Activated T-cell treated with anti-CD3 and anti-CD28 coated beads, Interleukin-2, amount 50 U/mL, for 72 hours (primary cell): ENCODE results near the gene CNKSR3. TPM values are rescaled to one million over a fixed set of nuclear protein-coding genes. Genes with fewer than 3 reads are reported as not detected.

Experiments
- ATAC-seq, 2 donors: fragments of 150-1000 bp; cut with Tn5 transposase; replicated peaks in 1 of 2; 2 replicates each; pipeline ENCODE4 v1.10.0; 2021; ENCODE audit warnings: moderate library complexity in 2 of 2, mild to moderate bottlenecking in 1 of 2
- DNase-seq, 2 donors: peaks; one replicate each; pipeline ENCODE4 v3.0.0; 2021 to 2022; ENCODE audit warnings: mixed read lengths in 1 of 2
- H3K27ac Mint-ChIP-seq: one replicate; pipeline ENCODE4 v1.8.0; 2022; ENCODE audit warnings: mild to moderate bottlenecking, moderate library complexity, mixed read lengths
- H3K27me3 Mint-ChIP-seq: one replicate; pipeline ENCODE4 v1.8.0; 2022; ENCODE audit warnings: low read depth, mixed read lengths
- H3K36me3 Mint-ChIP-seq, 2 donors: one replicate each; pipeline ENCODE4 v1.8.0; 2022; ENCODE audit warnings: mixed read lengths in 2 of 2, mild to moderate bottlenecking in 1 of 2; ENCODE audit not compliant: insufficient read depth in 2 of 2
- H3K4me1 Mint-ChIP-seq: one replicate; pipeline ENCODE4 v1.8.0; 2022; ENCODE audit warnings: low read depth, mixed read lengths
- H3K4me3 Mint-ChIP-seq, 2 donors: one replicate each; pipeline ENCODE4 v1.8.0; 2022; ENCODE audit warnings: mild to moderate bottlenecking in 2 of 2, mixed read lengths in 2 of 2, moderate library complexity in 2 of 2
- H3K9me3 Mint-ChIP-seq, 2 donors: one replicate each; pipeline ENCODE4 v1.8.0; 2022; ENCODE audit warnings: mixed read lengths in 2 of 2
- total RNA-seq, 2 donors: library from RNA; stranded (reverse); gene quantifications; one replicate each; pipeline ENCODE4 v1.2.3, GENCODE V29; 2022

The CNKSR3 gene
- total RNA-seq, 2 donors from 2014 or later = 0.07 to 0.12 TPM

DNA sequence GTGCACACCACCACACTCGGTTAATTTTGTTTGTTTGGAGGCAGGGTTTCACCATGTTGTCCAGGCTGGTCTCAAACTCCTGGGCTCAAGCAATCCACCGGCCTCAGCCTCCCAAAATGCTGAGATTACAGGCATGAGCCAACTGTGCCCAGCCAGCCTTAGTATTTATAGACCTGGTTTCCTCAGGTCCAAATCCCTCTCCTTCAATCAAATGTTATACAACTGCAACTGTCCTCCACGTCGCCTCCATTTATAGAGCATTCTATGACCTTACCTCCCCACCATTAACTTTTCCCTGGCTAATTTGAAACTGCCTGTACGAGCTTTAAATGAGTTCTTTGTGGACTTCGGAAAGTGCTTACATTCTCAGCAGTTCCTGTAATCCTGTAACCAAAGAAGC lies 114.6 kb downstream of the CNKSR3 start:
- Mint-ChIP-seq H3K27me3 (peaks cover 16% of the 10 kb centered on the region), H3K4me1 (peaks cover 8% of the 10 kb centered on the region), H3K4me3 (no peak overlapping the region), H3K36me3 (no peaks in the 10 kb centered on the region), H3K27ac (no peak overlapping the region), H3K9me3 (no peaks in the 10 kb centered on the region)
- ATAC-seq (no peak), DNase-seq (no peak)

GRCh38 chr6:154395316-154395715 lies 115.2 kb downstream of the CNKSR3 start:
- Mint-ChIP-seq H3K9me3 (no peaks in the 10 kb centered on the region), H3K36me3 (no peaks in the 10 kb centered on the region), H3K27ac (no peak overlapping the region), H3K27me3 (peaks cover 16% of the 10 kb centered on the region), H3K4me1 (peaks cover 8% of the 10 kb centered on the region), H3K4me3 (no peak overlapping the region)
- ATAC-seq (no peak), DNase-seq (no peak)

GRCh38 chr6:154394571-154394970 lies 115.9 kb downstream of the CNKSR3 start:
- DNase-seq = no peak
- Mint-ChIP-seq H3K27me3 (peaks cover 16% of the 10 kb centered on the region), H3K27ac (no peak overlapping the region), H3K4me3 (no peak overlapping the region), H3K4me1 (peaks cover 8% of the 10 kb centered on the region), H3K9me3 (no peaks in the 10 kb centered on the region), H3K36me3 (no peaks in the 10 kb centered on the region)
- no peak for ATAC-seq

- peaks cover 20% of the 10 kb centered on the region for H3K27me3 Mint-ChIP-seq
- peak; percentile 27 to 47 for ATAC-seq
- H3K9me3 Mint-ChIP-seq = peaks cover 0 to 4% of the 10 kb centered on the region in 2 donors
- no peak for DNase-seq
- peaks cover 4% of the 10 kb centered on the region for H3K4me1 Mint-ChIP-seq
- H3K4me3 Mint-ChIP-seq = no peak overlapping the region
- no peak overlapping the region for H3K27ac Mint-ChIP-seq
- H3K36me3 Mint-ChIP-seq = no peaks in the 10 kb centered on the region
These were observed 120.5 kb downstream of the CNKSR3 start for GRCh38 chr6:154390034-154390433.

DNA sequence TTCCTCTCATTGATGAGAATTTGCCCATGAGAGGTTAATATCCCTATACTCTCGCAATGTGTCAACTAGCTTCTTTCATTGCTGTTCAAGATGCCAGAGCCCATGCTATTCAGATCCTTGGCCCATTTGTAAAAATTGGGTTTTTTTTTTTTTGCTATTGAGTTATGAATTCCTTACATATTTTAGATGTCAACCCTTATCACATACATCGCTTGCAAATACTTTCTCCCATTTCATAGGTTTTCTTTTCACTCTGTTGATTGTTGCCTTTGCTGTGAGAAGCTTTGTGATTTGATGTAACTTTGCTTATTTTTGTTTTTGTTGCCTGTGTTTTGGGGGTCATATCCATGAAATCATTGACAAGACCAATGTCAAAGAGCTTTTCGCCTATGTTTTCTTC lies 121.7 kb downstream of the CNKSR3 start:
- no peaks in the 10 kb centered on the region for H3K4me1 Mint-ChIP-seq
- no peak for DNase-seq
- H3K27ac Mint-ChIP-seq = no peak overlapping the region
- H3K27me3 Mint-ChIP-seq = peaks cover 21% of the 10 kb centered on the region
- peaks cover 0 to 4% of the 10 kb centered on the region in 2 donors for H3K9me3 Mint-ChIP-seq
- no peak overlapping the region for H3K4me3 Mint-ChIP-seq
- no peaks in the 10 kb centered on the region for H3K36me3 Mint-ChIP-seq
- ATAC-seq = no peak

DNA sequence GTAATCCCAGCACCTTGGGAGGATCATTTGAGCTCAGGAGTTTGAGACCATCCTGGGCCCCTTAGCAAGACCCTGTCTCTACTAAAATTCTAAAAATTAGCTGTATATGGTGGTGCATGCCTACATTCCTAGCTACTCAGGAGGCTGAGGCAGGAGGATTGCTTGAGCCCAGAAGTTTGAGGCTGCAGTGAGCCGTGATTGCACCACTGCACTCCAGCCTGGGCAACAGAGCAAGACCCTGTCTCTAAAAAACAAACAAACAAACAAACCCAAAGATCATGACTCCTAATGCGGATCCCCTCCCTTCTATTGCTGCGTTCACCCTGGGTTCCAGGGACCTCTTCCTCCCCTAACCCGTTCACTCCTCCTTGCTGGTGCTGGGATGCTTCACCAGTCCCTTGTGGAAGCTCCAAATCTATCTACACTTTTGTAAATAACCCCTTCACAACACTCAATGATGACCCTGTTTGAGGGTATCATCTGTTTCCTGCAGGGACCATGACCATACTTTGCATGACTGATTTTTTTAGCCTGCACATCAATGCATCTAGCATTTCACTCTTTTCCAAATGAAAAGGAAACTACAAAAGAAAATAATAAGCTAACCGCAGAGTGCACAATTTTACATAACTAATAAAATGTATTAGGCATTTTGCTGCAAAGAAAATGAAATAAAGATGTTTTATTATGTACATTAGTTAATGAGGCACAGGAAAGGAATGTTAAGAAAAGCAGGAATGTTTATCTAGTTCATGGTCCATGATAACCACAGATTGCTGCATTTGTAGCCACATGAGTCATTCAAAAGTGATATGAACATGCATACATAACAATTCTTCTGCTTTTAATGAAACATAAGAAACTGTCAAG lies 123.4 kb downstream of the CNKSR3 start:
- no peak overlapping the region for H3K4me3 Mint-ChIP-seq
- H3K9me3 Mint-ChIP-seq = peaks cover 1 to 4% of the 10 kb centered on the region in 2 donors
- H3K27me3 Mint-ChIP-seq = peaks cover 28% of the 10 kb centered on the region
- ATAC-seq = no peak
- no peaks in the 10 kb centered on the region for H3K4me1 Mint-ChIP-seq
- no peaks in the 10 kb centered on the region for H3K36me3 Mint-ChIP-seq
- no peak overlapping the region for H3K27ac Mint-ChIP-seq
- no peak for DNase-seq

GRCh38 chr6:154384191-154384590 lies 126.3 kb downstream of the CNKSR3 start:
- DNase-seq (no peak), ATAC-seq (no peak)
- Mint-ChIP-seq H3K27me3 (peaks cover 19% of the 10 kb centered on the region), H3K9me3 (peaks cover under 1 to 1% of the 10 kb centered on the region in 2 donors), H3K27ac (no peak overlapping the region), H3K4me1 (no peaks in the 10 kb centered on the region), H3K36me3 (no peaks in the 10 kb centered on the region), H3K4me3 (no peak overlapping the region)

GRCh38 chr6:154383273-154383672 lies 127.2 kb downstream of the CNKSR3 start:
- DNase-seq (no peak), ATAC-seq (no peak)
- no peak overlapping the region for H3K27ac Mint-ChIP-seq
- H3K9me3 Mint-ChIP-seq = peaks cover 0 to 1% of the 10 kb centered on the region in 2 donors
- H3K27me3 Mint-ChIP-seq = peaks cover 19% of the 10 kb centered on the region
- no peak overlapping the region for H3K4me3 Mint-ChIP-seq
- no peaks in the 10 kb centered on the region for H3K36me3 Mint-ChIP-seq
- H3K4me1 Mint-ChIP-seq = no peaks in the 10 kb centered on the region

GRCh38 chr6:154382740-154383139 lies 127.7 kb downstream of the CNKSR3 start:
- H3K4me1 Mint-ChIP-seq = no peaks in the 10 kb centered on the region
- no peak for DNase-seq
- H3K27ac Mint-ChIP-seq = no peak overlapping the region
- H3K36me3 Mint-ChIP-seq = no peaks in the 10 kb centered on the region
- H3K27me3 Mint-ChIP-seq = peaks cover 19% of the 10 kb centered on the region
- H3K4me3 Mint-ChIP-seq = no peak overlapping the region
- ATAC-seq = no peak
- peaks cover 0 to 1% of the 10 kb centered on the region in 2 donors for H3K9me3 Mint-ChIP-seq

DNA sequence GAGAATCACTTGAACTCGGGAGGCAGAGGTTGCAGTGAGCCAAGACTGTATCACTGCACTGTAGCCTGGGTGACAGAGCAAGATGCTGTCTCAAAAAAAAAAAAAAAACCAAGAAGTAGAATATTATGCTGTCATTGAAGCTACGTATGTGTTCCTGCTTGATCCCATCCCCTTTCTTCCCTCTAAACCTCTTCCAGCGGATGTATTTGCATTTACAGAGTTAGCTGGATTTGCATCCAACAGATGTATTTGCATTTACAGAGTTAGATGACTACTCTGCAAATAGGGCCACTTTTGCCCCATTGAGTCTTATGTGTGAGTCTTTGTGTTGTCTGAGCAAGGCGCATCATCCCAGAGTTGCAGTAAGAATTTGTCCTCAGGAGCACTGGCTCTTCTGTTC lies 128.9 kb downstream of the CNKSR3 start:
- no peak for ATAC-seq
- Mint-ChIP-seq H3K4me1 (no peaks in the 10 kb centered on the region), H3K27me3 (peaks cover 19% of the 10 kb centered on the region), H3K27ac (no peak overlapping the region), H3K4me3 (no peak overlapping the region), H3K9me3 (peaks cover 0 to 1% of the 10 kb centered on the region in 2 donors), H3K36me3 (no peaks in the 10 kb centered on the region)
- no peak for DNase-seq

- peaks cover 0 to 1% of the 10 kb centered on the region in 2 donors for H3K9me3 Mint-ChIP-seq
- DNase-seq (no peak), ATAC-seq (no peak)
- no peaks in the 10 kb centered on the region for H3K36me3 Mint-ChIP-seq
- no peak overlapping the region for H3K4me3 Mint-ChIP-seq
- peaks cover 15% of the 10 kb centered on the region for H3K27me3 Mint-ChIP-seq
- no peak overlapping the region for H3K27ac Mint-ChIP-seq
- H3K4me1 Mint-ChIP-seq = no peaks in the 10 kb centered on the region
These were observed 129.7 kb downstream of the CNKSR3 start for GRCh38 chr6:154380741-154381140.

- Mint-ChIP-seq H3K27ac (no peak overlapping the region), H3K4me1 (no peaks in the 10 kb centered on the region), H3K9me3 (peaks cover 0 to 1% of the 10 kb centered on the region in 2 donors), H3K4me3 (no peak overlapping the region), H3K27me3 (peaks cover 7% of the 10 kb centered on the region), H3K36me3 (no peaks in the 10 kb centered on the region)
- ATAC-seq (no peak), DNase-seq (no peak)
These were observed 130.9 kb downstream of the CNKSR3 start for GRCh38 chr6:154379585-154379984.

DNA sequence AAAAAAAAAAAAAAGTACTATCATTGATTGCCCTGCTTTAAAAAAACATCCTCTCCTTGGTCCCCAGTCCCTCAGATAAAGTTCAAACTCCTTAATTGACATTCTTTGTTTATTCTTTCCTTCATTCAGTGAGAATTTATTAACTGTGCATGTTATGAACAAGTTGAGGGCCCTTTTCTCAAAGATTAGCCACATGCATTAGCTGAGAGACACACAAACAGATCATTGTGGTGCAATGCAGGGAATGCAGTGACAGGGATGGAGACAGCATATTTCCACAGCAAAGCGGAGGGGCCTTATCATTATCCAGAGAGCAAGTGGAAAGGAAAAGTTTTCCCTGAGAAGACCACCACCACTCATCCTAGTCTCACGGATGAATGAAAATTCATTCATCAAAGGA lies 132.0 kb downstream of the CNKSR3 start:
- ATAC-seq (no peak), DNase-seq (no peak)
- Mint-ChIP-seq H3K9me3 (peaks cover 0 to 1% of the 10 kb centered on the region in 2 donors), H3K27me3 (peaks cover 7% of the 10 kb centered on the region), H3K4me3 (no peak overlapping the region), H3K36me3 (no peaks in the 10 kb centered on the region), H3K27ac (no peak overlapping the region), H3K4me1 (no peaks in the 10 kb centered on the region)

DNA sequence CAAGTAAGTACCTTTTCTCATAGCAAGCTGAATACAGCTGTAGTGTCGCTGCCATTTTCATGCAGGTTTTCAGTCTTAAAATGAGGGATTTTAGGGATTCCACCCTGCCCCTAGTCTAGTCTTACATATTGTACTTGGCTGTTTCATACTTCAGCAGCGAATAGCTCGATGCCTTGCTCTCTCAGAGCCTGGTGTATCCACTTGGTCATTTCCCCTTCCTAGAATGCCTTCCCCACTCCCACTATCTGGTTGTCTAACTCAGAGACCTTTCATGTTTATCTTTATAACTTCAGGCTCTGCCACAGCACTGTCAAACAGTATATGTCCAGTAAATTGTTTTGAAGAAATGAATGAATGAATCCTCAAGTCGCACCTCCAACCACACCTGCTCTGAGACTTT lies 132.8 kb downstream of the CNKSR3 start:
- Mint-ChIP-seq H3K27me3 (peaks cover under 1% of the 10 kb centered on the region), H3K36me3 (no peaks in the 10 kb centered on the region), H3K27ac (no peak overlapping the region), H3K4me1 (no peaks in the 10 kb centered on the region), H3K9me3 (no peaks in the 10 kb centered on the region), H3K4me3 (no peak overlapping the region)
- DNase-seq (no peak), ATAC-seq (no peak)
